ENCODE results near the gene RPL6.

Gene RPL6

DNA sequence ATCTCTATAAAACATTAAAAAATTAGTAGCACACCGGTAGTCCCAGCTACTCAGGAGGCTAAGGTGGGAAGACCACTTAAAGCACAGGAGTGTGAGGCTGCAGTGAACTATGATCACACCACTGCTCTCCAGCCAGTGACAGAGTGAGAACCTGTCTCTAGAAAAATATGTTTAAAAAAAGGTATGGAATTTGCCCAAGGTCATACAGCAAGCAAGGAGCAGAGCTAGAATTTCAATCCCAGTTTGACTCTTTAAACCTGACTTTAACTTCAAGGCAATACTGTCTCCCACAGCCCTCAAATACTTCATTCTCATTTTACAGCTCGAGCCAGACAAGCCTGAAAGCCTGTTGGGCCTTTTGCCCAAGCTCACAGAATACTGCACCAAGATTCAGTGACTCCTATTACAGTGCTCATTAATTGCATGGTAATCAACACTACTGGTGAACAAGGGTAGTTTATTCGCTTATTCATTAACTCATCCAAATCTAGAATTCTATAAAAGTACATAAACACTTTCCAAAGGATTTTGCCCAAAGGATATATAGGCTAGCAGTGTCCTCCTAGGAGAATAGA, 35.2 kb downstream of the RPL6 start:
- DNase-seq = no peak

- no peak for DNase-seq
These were observed 38.4 kb downstream of the RPL6 start for GRCh38 chr12:112370868-112371510.

DNA sequence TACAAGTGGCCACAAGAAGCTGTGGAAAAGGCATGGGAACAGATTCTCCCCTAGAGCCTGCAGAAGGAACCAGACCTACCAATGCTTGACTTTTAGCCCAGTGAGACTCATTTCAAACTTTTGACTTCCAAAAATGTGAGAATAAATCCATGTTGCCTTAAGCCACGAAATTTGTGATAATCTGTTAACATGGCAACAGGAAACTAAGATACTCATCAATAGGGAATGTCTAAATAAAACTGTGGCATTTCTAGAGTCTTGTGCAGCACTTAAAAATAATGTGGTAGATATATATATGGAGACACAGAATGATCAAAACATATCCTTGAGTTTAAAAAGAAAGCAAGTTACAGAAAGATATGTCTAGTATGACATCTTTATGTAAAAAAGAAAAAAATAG, 39.2 kb downstream of the RPL6 start:
- no peak for DNase-seq

- DNase-seq = no peak
These were observed 40.5 kb downstream of the RPL6 start for GRCh38 chr12:112368856-112369255.

- no peak for DNase-seq
These were observed 41.4 kb downstream of the RPL6 start for GRCh38 chr12:112367965-112368364.

GRCh38 chr12:112362310-112362709, 47.1 kb downstream of the RPL6 start:
- DNase-seq = no peak

- DNase-seq = no peak
These were observed 48.1 kb downstream of the RPL6 start for GRCh38 chr12:112361271-112361670.

- no peak for DNase-seq
These were observed 50.1 kb downstream of the RPL6 start for GRCh38 chr12:112359290-112359689.

DNA sequence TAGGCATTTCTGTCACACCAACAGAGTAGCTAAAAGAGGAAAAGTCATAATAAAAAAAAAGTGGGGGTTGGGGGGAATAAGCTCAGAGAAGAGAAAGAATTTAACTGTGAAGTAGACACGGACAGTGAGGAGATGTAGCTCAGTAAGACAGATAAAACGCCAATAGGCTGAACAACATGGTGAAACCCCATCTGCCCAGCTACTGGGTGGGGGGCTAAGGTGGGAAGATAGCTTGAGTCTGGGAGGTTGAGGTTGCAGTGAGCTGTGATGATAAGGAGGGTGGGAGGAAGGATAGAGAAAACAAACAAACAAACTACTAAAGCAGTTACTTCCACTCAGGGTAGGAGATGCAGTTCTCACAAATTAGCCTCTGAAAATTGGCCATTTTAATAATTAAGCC, 52.2 kb downstream of the RPL6 start:
- DNase-seq = no peak
